SK-N-SH treated with all-trans-retinoic acid at 6 μM for 48 hours (cell line): ENCODE results near the gene LRRC14B.

ENCODE experiments used
- ATAC-seq: fragments of 200-7000 bp; cut with Tn5 transposase; 3 replicates; pipeline ENCODE4 v1.9.1; 2020; ENCODE audit warnings: mild to moderate bottlenecking, moderate library complexity
- ARNTL ChIP-seq: fragments of 450-650 bp; formaldehyde crosslinking; IDR thresholded peaks from 2 replicates; pipeline ENCODE4 v1.5.0; 2020; ENCODE audit warnings: low read depth, mild to moderate bottlenecking, moderate library complexity, borderline replicate concordance
- BACH2 ChIP-seq: fragments of 250-450 bp; sonication (Bioruptor Pico); IDR thresholded peaks from 2 replicates; pipeline ENCODE4 v1.9.0; 2021; ENCODE audit warnings: mild to moderate bottlenecking, borderline replicate concordance
- CREB5 ChIP-seq: fragments of 250-450 bp; sonication (Bioruptor Pico); IDR thresholded peaks from 2 replicates; pipeline ENCODE4 v1.5.1; 2020; ENCODE audit warnings: low read depth, mild to moderate bottlenecking, moderate library complexity
- CSDC2 ChIP-seq: fragments of 250-450 bp; sonication (Bioruptor Pico); IDR thresholded peaks from 2 replicates; pipeline ENCODE4 v1.5.0; 2020; ENCODE audit warnings: mild to moderate bottlenecking, moderate library complexity
- CSRNP3 ChIP-seq: fragments of 250-450 bp; sonication (Bioruptor Pico); IDR thresholded peaks from 2 replicates; pipeline ENCODE4 v1.5.1; 2021; ENCODE audit warnings: mild to moderate bottlenecking, moderate library complexity
- ESRRG ChIP-seq: fragments of 250-450 bp; sonication (Bioruptor Pico); IDR thresholded peaks from 2 replicates; pipeline ENCODE4 v1.6.1; 2021; ENCODE audit warnings: mild to moderate bottlenecking
- ISL1 ChIP-seq: fragments of 250-450 bp; sonication (Bioruptor Pico); IDR thresholded peaks from 2 replicates; pipeline ENCODE4 v2.1.2; 2022; ENCODE audit warnings: mild to moderate bottlenecking, moderate library complexity
- OSR1 ChIP-seq: fragments of 250-450 bp; sonication (Bioruptor Pico); IDR thresholded peaks from 2 replicates; pipeline ENCODE4 v1.8.0; 2022; ENCODE audit warnings: moderate library complexity, mild to moderate bottlenecking, inconsistent platforms
- PATZ1 ChIP-seq: fragments of 250-450 bp; sonication (Bioruptor Pico); IDR thresholded peaks from 2 replicates; pipeline ENCODE4 v1.8.0; 2020; ENCODE audit warnings: mild to moderate bottlenecking, moderate library complexity, borderline replicate concordance
- POU6F1 ChIP-seq: fragments of 250-450 bp; sonication (Bioruptor Pico); IDR thresholded peaks from 2 replicates; pipeline ENCODE4 v1.8.0; 2021; ENCODE audit warnings: low read depth, mild to moderate bottlenecking, moderate library complexity, borderline replicate concordance
- PPARA ChIP-seq: fragments of 250-450 bp; sonication (Bioruptor Pico); IDR thresholded peaks from 2 replicates; pipeline ENCODE4 v1.5.0; 2020; ENCODE audit warnings: mild to moderate bottlenecking, borderline replicate concordance
- RARB ChIP-seq: fragments of 250-450 bp; sonication (Bioruptor Pico); IDR thresholded peaks from 2 replicates; pipeline ENCODE4 v1.8.0; 2021; ENCODE audit warnings: mild to moderate bottlenecking, moderate library complexity
- SNAI2 ChIP-seq: fragments of 250-450 bp; sonication (Bioruptor Pico); IDR thresholded peaks from 2 replicates; pipeline ENCODE4 v1.5.0; 2020; ENCODE audit warnings: mild to moderate bottlenecking, moderate library complexity
- TCF4 ChIP-seq: fragments of 250-450 bp; sonication (Bioruptor Pico); IDR thresholded peaks from 2 replicates; pipeline ENCODE4 v1.8.0; 2021; ENCODE audit warnings: mild to moderate bottlenecking, moderate library complexity, borderline replicate concordance
- TOX ChIP-seq: fragments of 250-450 bp; sonication (Bioruptor Pico); IDR thresholded peaks from 2 replicates; pipeline ENCODE4 v1.8.0; 2021; ENCODE audit warnings: mild to moderate bottlenecking, moderate library complexity, borderline replicate concordance
- TSHZ2 ChIP-seq: fragments of 250-450 bp; sonication (Bioruptor Pico); IDR thresholded peaks from 2 replicates; pipeline ENCODE4 v1.5.0; 2020; ENCODE audit warnings: mild to moderate bottlenecking, moderate library complexity
- ZC3H10 ChIP-seq: fragments of 250-450 bp; sonication (Bioruptor Pico); IDR thresholded peaks from 2 replicates; pipeline ENCODE4 v1.5.1; 2021; ENCODE audit warnings: mild to moderate bottlenecking, moderate library complexity
- ZFP3 ChIP-seq: fragments of 250-450 bp; sonication (Bioruptor Pico); IDR thresholded peaks from 2 replicates; pipeline ENCODE4 v1.5.0; 2020; ENCODE audit warnings: mild to moderate bottlenecking, moderate library complexity
- ZFP30 ChIP-seq: fragments of 450-650 bp; formaldehyde crosslinking; IDR thresholded peaks from 2 replicates; pipeline ENCODE4 v1.5.0; 2022; ENCODE audit warnings: mild to moderate bottlenecking, moderate library complexity
- ZNF565 ChIP-seq: fragments of 450-650 bp; formaldehyde crosslinking; conservative IDR thresholded peaks from 2 replicates; pipeline ENCODE4 v1.5.0; 2020; ENCODE audit warnings: low read depth, mild to moderate bottlenecking, moderate library complexity
- ZNF70 ChIP-seq: fragments of 450-650 bp; formaldehyde crosslinking; IDR thresholded peaks from 2 replicates; pipeline ENCODE4 v1.5.0; 2020; ENCODE audit warnings: mild to moderate bottlenecking, moderate library complexity
- ZNF8 ChIP-seq: fragments of 450-650 bp; formaldehyde crosslinking; IDR thresholded peaks from 2 replicates; pipeline ENCODE4 v1.5.0; 2020; ENCODE audit warnings: mild to moderate bottlenecking, moderate library complexity

LRRC14B gene

GRCh38 chr5:141761-142160, 49.5 kb upstream of the LRRC14B start (continued):
- TF ChIP-seq ZNF70 (CRISPR knock-in tag) (no peak), OSR1 (no peak), BACH2 (CRISPR knock-in tag) (no peak)
- TF ChIP-seq, all 23 proteins: peak for 0

GRCh38 chr5:142246-142810, 49.0 kb upstream of the LRRC14B start:
- TF ChIP-seq CSDC2 (CRISPR knock-in tag) (no peak), CSRNP3 (no peak), TOX (no peak), SNAI2 (CRISPR knock-in tag) (no peak), PATZ1 (no peak), ISL1 (CRISPR knock-in tag) (no peak), ZNF565 (no peak), ARNTL (CRISPR knock-in tag) (no peak), TCF4 (CRISPR knock-in tag) (no peak), OSR1 (no peak), ZC3H10 (CRISPR knock-in tag) (no peak)
- no peak for ATAC-seq

- no peak for ATAC-seq
Observed at GRCh38 chr5:143041-143440, 48.3 kb upstream of the LRRC14B start.

More at GRCh38 chr5:143041-143440, 48.3 kb upstream of the LRRC14B start:
- TF ChIP-seq POU6F1 (no peak), TOX (no peak), OSR1 (no peak), ZNF8 (CRISPR knock-in tag) (no peak), TSHZ2 (CRISPR knock-in tag) (no peak), ZNF70 (CRISPR knock-in tag) (no peak), ESRRG (CRISPR knock-in tag) (no peak), SNAI2 (CRISPR knock-in tag) (no peak), CREB5 (CRISPR knock-in tag) (no peak), TCF4 (CRISPR knock-in tag) (no peak), ZFP30 (CRISPR knock-in tag) (no peak), PPARA (CRISPR knock-in tag) (no peak), CSRNP3 (no peak), RARB (CRISPR knock-in tag) (no peak), CSDC2 (CRISPR knock-in tag) (no peak), ZFP3 (CRISPR knock-in tag) (no peak), ARNTL (CRISPR knock-in tag) (no peak), ISL1 (CRISPR knock-in tag) (no peak)
